ENCODE data around the gene CCNF.

CCNF gene

DNA sequence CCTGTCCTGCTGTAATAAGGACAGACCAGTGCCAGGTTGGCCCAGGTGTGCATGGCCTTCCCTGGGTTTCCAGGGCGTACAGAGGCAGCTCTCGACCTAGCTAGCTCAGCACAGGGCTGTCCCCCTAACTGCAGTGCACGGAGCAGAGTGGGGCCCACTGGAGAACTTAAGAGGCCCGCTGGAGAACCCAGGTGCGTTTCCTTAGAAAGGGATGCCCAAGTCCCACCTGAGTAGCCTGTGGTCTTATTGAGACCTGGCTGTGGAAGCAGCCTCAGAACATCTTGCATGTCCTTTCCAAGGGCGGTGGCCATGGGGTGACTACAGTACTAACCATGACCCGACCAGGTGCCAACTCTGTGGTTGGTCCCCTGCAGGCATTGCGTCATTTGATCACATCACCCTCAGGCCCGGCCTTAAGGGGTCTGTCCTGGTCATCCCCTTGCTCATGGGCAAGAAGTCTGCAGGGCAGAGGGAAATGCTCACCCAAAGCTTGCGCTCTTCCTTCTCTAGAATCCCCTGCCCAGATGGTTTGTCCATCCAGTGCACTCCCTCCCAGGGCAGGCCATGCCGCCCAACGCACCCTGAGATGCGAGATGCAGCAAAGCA, 3.3 kb upstream of the CCNF start:
- Histone ChIP-seq H3K23ac (ENCODE audit: low read depth, low read length, poor library complexity) (peak overlapping the region; percentile 17), H2BK12ac (ENCODE audit: low read length) (peak overlapping the region; percentile 7), H2BK15ac (ENCODE audit: low read length) (no peak overlapping the region), H3K27me3 (ENCODE audit: control insufficient read depth in 3 of 3, insufficient read depth in 3 of 3, low read depth in 1 of 3, low read length in 3 of 3) (peaks cover 0 to 7% (median 0%) of the 10 kb centered on the region in 3 experiments), H2AK5ac (ENCODE audit: low read depth, low read length) (peak overlapping the region; percentile 63), H3K4me2 (ENCODE audit: insufficient read depth, low read length, poor library complexity, severe bottlenecking) (no peak overlapping the region), H4K8ac (ENCODE audit: low read depth, low read length) (no peak overlapping the region), H3K4me1 (ENCODE audit: control insufficient read depth in 2 of 2, insufficient read depth in 1 of 2, low read depth in 1 of 2, low read length in 2 of 2) (peaks cover 11 to 13% of the 10 kb centered on the region in 2 donors), H4K91ac (ENCODE audit: low read depth, low read length, poor library complexity) (no peak overlapping the region), H3K9me3 (replicated peaks in 1 of 2; ENCODE audit: control insufficient read depth in 2 of 2, insufficient read depth in 1 of 2, low read depth in 1 of 2, low read length in 2 of 2) (no peaks in the 10 kb centered on the region), H3K9ac (ENCODE audit: low read depth, low read length, poor library complexity) (no peak overlapping the region), H3K4ac (ENCODE audit: low read length) (no peak overlapping the region), H2BK120ac (ENCODE audit: low read depth, low read length) (no peak overlapping the region), H3K79me1 (ENCODE audit: low read depth, low read length) (peaks cover 4% of the 10 kb centered on the region), H3K27ac (replicated peaks; ENCODE audit: low read length) (no peak overlapping the region), H2AFZ (ENCODE audit: low read length) (no peak overlapping the region), H3K4me3 (ENCODE audit: low read length in 2 of 2) (no peak overlapping the region), H3K36me3 (replicated peaks in 1 of 2; ENCODE audit: control insufficient read depth in 2 of 2, insufficient read depth in 2 of 2, low read length in 2 of 2) (peaks cover 0 to 5% of the 10 kb centered on the region in 2 donors), H3K18ac (ENCODE audit: low read length) (no peak overlapping the region), H3K14ac (ENCODE audit: low read length) (peak overlapping the region; percentile 21), H2BK5ac (ENCODE audit: low read length) (no peak overlapping the region)
- no CpG with 5 or more reads among the region's 13 CpGs for WGBS, 2 donors (ENCODE audit: extremely low coverage in 2 of 2, insufficient read length in 2 of 2, insufficient replicate concordance in 1 of 2)
- no peak for DNase-seq (ENCODE audit: low spot score)

DNA sequence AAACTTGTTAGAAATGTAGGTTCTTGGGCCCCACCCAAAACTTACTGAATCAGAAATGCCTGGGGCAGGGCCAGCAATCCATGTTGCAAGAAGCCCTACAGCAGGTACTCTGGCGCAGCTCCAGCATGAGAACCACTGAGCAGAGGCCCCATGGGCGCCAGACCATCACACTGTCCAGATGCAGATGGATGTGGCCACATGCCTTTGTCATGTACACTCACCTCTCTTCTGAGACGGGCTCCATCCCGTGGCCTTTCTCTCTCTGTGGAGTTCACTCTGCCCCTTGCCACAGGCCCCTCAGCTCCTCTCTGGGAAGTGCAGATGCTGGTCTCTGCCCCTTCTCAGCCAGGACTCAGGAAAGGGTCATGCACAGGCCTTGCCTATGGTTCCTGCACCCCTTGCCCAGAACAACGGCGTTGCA, 2.3 kb upstream of the CCNF start:
- no peak for DNase-seq (ENCODE audit: low spot score)
- Histone ChIP-seq H3K4me2 (ENCODE audit: insufficient read depth, low read length, poor library complexity, severe bottlenecking) (no peak overlapping the region), H4K8ac (ENCODE audit: low read depth, low read length) (no peak overlapping the region), H3K36me3 (replicated peaks in 1 of 2; ENCODE audit: control insufficient read depth in 2 of 2, insufficient read depth in 2 of 2, low read length in 2 of 2) (peaks cover 3 to 15% of the 10 kb centered on the region in 2 donors), H2AK5ac (ENCODE audit: low read depth, low read length) (no peak overlapping the region), H2AFZ (ENCODE audit: low read length) (no peak overlapping the region), H3K79me1 (ENCODE audit: low read depth, low read length) (peaks cover 8% of the 10 kb centered on the region), H3K27ac (replicated peaks; ENCODE audit: low read length) (no peak overlapping the region), H2BK15ac (ENCODE audit: low read length) (no peak overlapping the region), H3K4me1 (ENCODE audit: control insufficient read depth in 2 of 2, insufficient read depth in 1 of 2, low read depth in 1 of 2, low read length in 2 of 2) (peaks cover 11 to 13% of the 10 kb centered on the region in 2 donors), H3K9me3 (replicated peaks in 1 of 2; ENCODE audit: control insufficient read depth in 2 of 2, insufficient read depth in 1 of 2, low read depth in 1 of 2, low read length in 2 of 2) (no peaks in the 10 kb centered on the region), H2BK120ac (ENCODE audit: low read depth, low read length) (no peak overlapping the region), H2BK12ac (ENCODE audit: low read length) (no peak overlapping the region), H3K23ac (ENCODE audit: low read depth, low read length, poor library complexity) (no peak overlapping the region), H3K4me3 (ENCODE audit: low read length in 2 of 2) (no peak overlapping the region), H3K9ac (ENCODE audit: low read depth, low read length, poor library complexity) (peak overlapping the region; percentile 24), H3K14ac (ENCODE audit: low read length) (no peak overlapping the region), H4K91ac (ENCODE audit: low read depth, low read length, poor library complexity) (no peak overlapping the region), H3K4ac (ENCODE audit: low read length) (no peak overlapping the region), H3K18ac (ENCODE audit: low read length) (no peak overlapping the region), H2BK5ac (ENCODE audit: low read length) (no peak overlapping the region), H3K27me3 (ENCODE audit: control insufficient read depth in 3 of 3, insufficient read depth in 3 of 3, low read depth in 1 of 3, low read length in 3 of 3) (peaks cover 0 to 5% (median 0%) of the 10 kb centered on the region in 3 experiments)
- WGBS, 2 donors (ENCODE audit: extremely low coverage in 2 of 2, insufficient read length in 2 of 2, insufficient replicate concordance in 1 of 2), result no CpG with 5 or more reads among the region's 6 CpGs

DNA sequence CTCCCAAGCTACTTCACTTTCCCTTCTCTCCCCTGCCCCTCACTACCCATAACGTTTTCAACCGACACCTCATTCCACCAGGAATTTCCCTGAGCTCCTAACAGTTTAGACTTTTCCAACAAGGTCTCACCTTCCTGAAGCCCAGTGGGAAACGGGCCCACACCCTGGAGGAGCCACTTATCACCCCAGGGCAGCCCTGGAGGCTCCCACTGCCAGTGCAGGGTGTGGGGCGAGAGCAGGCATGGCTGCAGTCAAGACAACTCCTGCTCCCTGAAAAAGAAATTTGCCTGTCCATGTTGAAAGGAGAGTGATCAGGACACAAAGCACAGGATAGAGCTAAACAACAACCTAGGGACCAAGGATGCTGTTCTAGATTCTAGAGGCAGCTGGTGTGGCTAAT, 1.7 kb upstream of the CCNF start:
- WGBS, 2 donors (ENCODE audit: extremely low coverage in 2 of 2, insufficient read length in 2 of 2, insufficient replicate concordance in 1 of 2), result 100% methylated on average over 2 of the region's 4 CpGs; no CpG with 5 or more reads in 1 of the 2 donors
- H3K4me1 ChIP-seq (ENCODE audit: control insufficient read depth in 2 of 2, insufficient read depth in 1 of 2, low read depth in 1 of 2, low read length in 2 of 2), result peaks cover 11 to 13% of the 10 kb centered on the region in 2 donors
- peaks cover 8% of the 10 kb centered on the region for H3K79me1 ChIP-seq (ENCODE audit: low read depth, low read length)
- H3K9me3 ChIP-seq (replicated peaks in 1 of 2; ENCODE audit: control insufficient read depth in 2 of 2, insufficient read depth in 1 of 2, low read depth in 1 of 2, low read length in 2 of 2), result no peaks in the 10 kb centered on the region
- no peak overlapping the region for H2BK15ac ChIP-seq (ENCODE audit: low read length)
- H2BK12ac ChIP-seq (ENCODE audit: low read length), result no peak overlapping the region
- no peaks in the 10 kb centered on the region for H3K27me3 ChIP-seq (ENCODE audit: control insufficient read depth in 3 of 3, insufficient read depth in 3 of 3, low read depth in 1 of 3, low read length in 3 of 3)
- H2AK5ac ChIP-seq (ENCODE audit: low read depth, low read length), result no peak overlapping the region
- H3K4ac ChIP-seq (ENCODE audit: low read length), result no peak overlapping the region
- no peak overlapping the region for H4K8ac ChIP-seq (ENCODE audit: low read depth, low read length)
- no peak overlapping the region for H2BK120ac ChIP-seq (ENCODE audit: low read depth, low read length)
- peaks cover 7 to 20% of the 10 kb centered on the region in 2 donors for H3K36me3 ChIP-seq (replicated peaks in 1 of 2; ENCODE audit: control insufficient read depth in 2 of 2, insufficient read depth in 2 of 2, low read length in 2 of 2)
- no peak overlapping the region for H3K18ac ChIP-seq (ENCODE audit: low read length)
- no peak overlapping the region for H3K9ac ChIP-seq (ENCODE audit: low read depth, low read length, poor library complexity)
- no peak overlapping the region for H3K14ac ChIP-seq (ENCODE audit: low read length)
- no peak for DNase-seq (ENCODE audit: low spot score)
- H4K91ac ChIP-seq (ENCODE audit: low read depth, low read length, poor library complexity), result no peak overlapping the region
- H3K27ac ChIP-seq (replicated peaks; ENCODE audit: low read length), result no peak overlapping the region
- no peak overlapping the region for H2AFZ ChIP-seq (ENCODE audit: low read length)
- no peak overlapping the region for H2BK5ac ChIP-seq (ENCODE audit: low read length)
- H3K4me2 ChIP-seq (ENCODE audit: insufficient read depth, low read length, poor library complexity, severe bottlenecking), result no peak overlapping the region
- no peak overlapping the region for H3K4me3 ChIP-seq (ENCODE audit: low read length in 2 of 2)
- H3K23ac ChIP-seq (ENCODE audit: low read depth, low read length, poor library complexity), result no peak overlapping the region

DNA sequence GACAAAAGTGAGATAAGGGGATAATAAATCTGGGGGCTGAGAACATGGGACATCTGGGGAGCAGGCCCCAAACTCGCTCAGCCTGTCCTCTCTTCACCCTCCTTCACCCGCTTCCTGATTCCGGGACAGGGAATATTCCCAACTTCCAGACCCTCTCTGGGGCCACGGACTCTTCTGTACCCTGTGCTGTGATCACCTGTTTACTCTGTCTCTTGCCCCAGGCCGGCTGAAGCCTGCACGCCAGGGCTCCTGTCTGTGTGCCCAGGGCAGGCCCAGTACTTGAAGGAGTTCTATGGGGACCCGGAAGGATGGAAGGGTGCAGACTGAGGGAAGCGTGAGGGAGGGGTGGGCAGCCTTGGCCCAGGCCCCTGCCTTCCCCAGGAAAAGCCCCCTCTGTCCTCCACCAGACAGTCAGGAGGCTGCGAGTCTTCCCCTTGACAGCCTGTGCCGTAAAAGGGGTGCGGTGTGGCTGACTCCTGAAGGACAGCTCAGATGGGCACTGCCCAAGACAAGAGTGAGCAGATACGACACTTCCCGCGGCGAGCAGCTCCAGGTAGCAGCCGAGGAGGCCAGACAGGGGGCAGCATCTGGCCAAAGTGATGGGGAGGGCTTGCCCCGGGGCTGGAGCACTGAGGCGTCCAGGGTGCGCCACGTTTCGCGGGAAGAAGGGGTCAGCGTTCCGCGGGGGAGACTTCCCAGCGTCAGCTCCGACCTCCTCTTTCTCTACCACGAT, 1.0 kb upstream of the CCNF start:
- no peaks in the 10 kb centered on the region for H3K9me3 ChIP-seq (replicated peaks in 1 of 2; ENCODE audit: control insufficient read depth in 2 of 2, insufficient read depth in 1 of 2, low read depth in 1 of 2, low read length in 2 of 2)
- H3K27ac ChIP-seq (replicated peaks; ENCODE audit: low read length), result peak overlapping the region; percentile 63
- no peak overlapping the region for H3K4ac ChIP-seq (ENCODE audit: low read length)
- peak overlapping the region; percentile 94 for H3K4me2 ChIP-seq (ENCODE audit: insufficient read depth, low read length, poor library complexity, severe bottlenecking)
- DNase-seq (ENCODE audit: low spot score), result no peak
- peak overlapping the region; percentile 91 for H3K9ac ChIP-seq (ENCODE audit: low read depth, low read length, poor library complexity)
- H3K36me3 ChIP-seq (replicated peaks in 1 of 2; ENCODE audit: control insufficient read depth in 2 of 2, insufficient read depth in 2 of 2, low read length in 2 of 2), result peaks cover 14 to 27% of the 10 kb centered on the region in 2 donors
- H2BK12ac ChIP-seq (ENCODE audit: low read length), result no peak overlapping the region
- no peak overlapping the region for H4K8ac ChIP-seq (ENCODE audit: low read depth, low read length)
- H2BK120ac ChIP-seq (ENCODE audit: low read depth, low read length), result no peak overlapping the region
- peak overlapping the region; percentile 70 for H2BK5ac ChIP-seq (ENCODE audit: low read length)
- no peaks in the 10 kb centered on the region for H3K27me3 ChIP-seq (ENCODE audit: control insufficient read depth in 3 of 3, insufficient read depth in 3 of 3, low read depth in 1 of 3, low read length in 3 of 3)
- H2AFZ ChIP-seq (ENCODE audit: low read length), result peak overlapping the region; percentile 98
- peak overlapping the region; percentile 57 for H3K23ac ChIP-seq (ENCODE audit: low read depth, low read length, poor library complexity)
- H3K14ac ChIP-seq (ENCODE audit: low read length), result peak overlapping the region; percentile 91
- peaks cover 11% of the 10 kb centered on the region for H3K79me1 ChIP-seq (ENCODE audit: low read depth, low read length)
- H2BK15ac ChIP-seq (ENCODE audit: low read length), result peak overlapping the region; percentile 84
- peak overlapping the region; percentile 99 for H3K18ac ChIP-seq (ENCODE audit: low read length)
- H2AK5ac ChIP-seq (ENCODE audit: low read depth, low read length), result peak overlapping the region; percentile 83
- peak overlapping the region; percentile 59 to 79 for H3K4me3 ChIP-seq (ENCODE audit: low read length in 2 of 2)
- H4K91ac ChIP-seq (ENCODE audit: low read depth, low read length, poor library complexity), result peak overlapping the region; percentile 11
- WGBS, 2 donors (ENCODE audit: extremely low coverage in 2 of 2, insufficient read length in 2 of 2, insufficient replicate concordance in 1 of 2), result no CpG with 5 or more reads among the region's 28 CpGs
- H3K4me1 ChIP-seq (ENCODE audit: control insufficient read depth in 2 of 2, insufficient read depth in 1 of 2, low read depth in 1 of 2, low read length in 2 of 2), result peaks cover 11 to 13% of the 10 kb centered on the region in 2 donors

Data from neuronal stem cell (in vitro differentiated cells).